ENCODE measurements around the gene ZNF827. TPM values are rescaled to one million over a fixed set of nuclear protein-coding genes. Genes with fewer than 3 reads are reported as not detected.

Gene ZNF827
- total RNA-seq, 1 experiment from 2014 or later: 29.4 TPM

DNA sequence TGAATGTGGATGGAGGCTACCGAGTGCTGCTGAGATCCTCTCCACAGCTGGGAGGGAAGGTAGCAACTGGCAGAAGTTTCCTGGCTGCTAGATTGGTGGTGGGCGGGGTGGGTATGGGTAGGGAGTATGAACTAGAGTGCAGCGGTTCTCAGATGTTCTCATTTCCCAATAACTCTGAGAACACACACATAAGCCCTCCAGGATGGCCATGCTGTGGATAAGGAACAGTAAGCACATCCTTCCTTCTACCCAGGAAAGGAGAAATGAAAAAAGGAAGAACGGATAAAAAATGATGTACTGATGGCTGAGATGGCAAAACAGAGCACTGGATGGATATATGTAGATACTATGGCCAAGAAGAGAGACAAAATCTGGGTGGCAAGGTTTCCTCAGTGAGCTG, 116.0 kb downstream of the ZNF827 start:
- Histone ChIP-seq H3K9ac (ENCODE audit: extremely low read depth, insufficient read length, low read length) (no peak overlapping the region), H4K5ac (ENCODE audit: insufficient read length, low read depth, low read length) (no peak overlapping the region), H3K27ac (ENCODE audit: insufficient read length, low read depth, low read length) (no peak overlapping the region), H3K4me1 (ENCODE audit: insufficient read depth, low read length) (peaks cover 8% of the 10 kb centered on the region; the same call in 1 of the 2 replicates), H3K79me2 (ENCODE audit: insufficient read depth, low read length) (no peaks in the 10 kb centered on the region), H2AFZ (ENCODE audit: low read length) (no peak overlapping the region), H2BK15ac (ENCODE audit: low read depth, low read length) (no peak overlapping the region), H2BK20ac (ENCODE audit: low read depth, low read length, poor library complexity, severe bottlenecking) (no peak overlapping the region), H3K9me3 (ENCODE audit: control insufficient read depth, low read depth, low read length) (no peaks in the 10 kb centered on the region), H3T11ph (ENCODE audit: low read length) (no peak overlapping the region), H3K14ac (ENCODE audit: insufficient read depth, low read length) (no peak overlapping the region), H4K20me1 (ENCODE audit: control insufficient read depth, insufficient read depth, insufficient read length) (no peaks in the 10 kb centered on the region), H3K4me2 (ENCODE audit: insufficient read depth, insufficient read length, low read length) (no peak overlapping the region), H3K23me2 (ENCODE audit: insufficient read length, low read depth, low read length, poor library complexity, severe bottlenecking) (no peaks in the 10 kb centered on the region), H3K79me1 (ENCODE audit: insufficient read depth, low read depth, low read length, poor library complexity, severe bottlenecking) (no peaks in the 10 kb centered on the region), H3K4ac (ENCODE audit: low read depth, low read length) (no peak overlapping the region), H2BK12ac (ENCODE audit: insufficient read length, low read depth, low read length) (no peak overlapping the region), H2BK120ac (ENCODE audit: low read depth, low read length, poor library complexity, severe bottlenecking) (no peak overlapping the region), H2AK5ac (ENCODE audit: insufficient read length, low read length) (no peak overlapping the region), H4K8ac (replicated peaks; ENCODE audit: insufficient read length, low read depth, low read length) (no peak overlapping the region), H3K18ac (ENCODE audit: insufficient read length, low read depth, low read length) (no peak overlapping the region), H4K91ac (ENCODE audit: insufficient read length, low read depth, low read length) (no peak overlapping the region), H2BK5ac (ENCODE audit: insufficient read length, low read length) (no peak overlapping the region), H3K27me3 (ENCODE audit: insufficient read depth, low read length) (no peaks in the 10 kb centered on the region), H3K56ac (ENCODE audit: insufficient read length, low read depth, low read length) (no peak overlapping the region), H3K23ac (ENCODE audit: insufficient read length, low read depth, low read length) (no peak overlapping the region)
- WGBS (ENCODE audit: extremely low coverage, insufficient read length, low lambda C conversion rate): no CpG with 5 or more reads among the region's 4 CpGs
- Mint-ChIP-seq H3K36me3 (ENCODE audit: insufficient read depth in 1 of 3, low read depth in 3 of 3) (peaks cover 24 to 61% (median 42%) of the 10 kb centered on the region in 3 experiments; a peak in 6 of 7 replicates), H3K27ac (no peak overlapping the region; a peak in 1 of 7 replicates), H3K4me3 (no peak overlapping the region; a peak in 1 of 5 replicates), H3K27me3 (ENCODE audit: low read depth) (no peaks in the 10 kb centered on the region), H3K9me3 (no peaks in the 10 kb centered on the region), H3K4me1 (peaks cover 42 to 44% of the 10 kb centered on the region in 2 experiments)
- DNase-seq: no peak
- TF ChIP-seq, protein P1, sequence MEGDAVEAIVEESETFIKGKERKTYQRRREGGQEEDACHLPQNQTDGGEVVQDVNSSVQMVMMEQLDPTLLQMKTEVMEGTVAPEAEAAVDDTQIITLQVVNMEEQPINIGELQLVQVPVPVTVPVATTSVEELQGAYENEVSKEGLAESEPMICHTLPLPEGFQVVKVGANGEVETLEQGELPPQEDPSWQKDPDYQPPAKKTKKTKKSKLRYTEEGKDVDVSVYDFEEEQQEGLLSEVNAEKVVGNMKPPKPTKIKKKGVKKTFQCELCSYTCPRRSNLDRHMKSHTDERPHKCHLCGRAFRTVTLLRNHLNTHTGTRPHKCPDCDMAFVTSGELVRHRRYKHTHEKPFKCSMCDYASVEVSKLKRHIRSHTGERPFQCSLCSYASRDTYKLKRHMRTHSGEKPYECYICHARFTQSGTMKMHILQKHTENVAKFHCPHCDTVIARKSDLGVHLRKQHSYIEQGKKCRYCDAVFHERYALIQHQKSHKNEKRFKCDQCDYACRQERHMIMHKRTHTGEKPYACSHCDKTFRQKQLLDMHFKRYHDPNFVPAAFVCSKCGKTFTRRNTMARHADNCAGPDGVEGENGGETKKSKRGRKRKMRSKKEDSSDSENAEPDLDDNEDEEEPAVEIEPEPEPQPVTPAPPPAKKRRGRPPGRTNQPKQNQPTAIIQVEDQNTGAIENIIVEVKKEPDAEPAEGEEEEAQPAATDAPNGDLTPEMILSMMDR (conservative IDR thresholded peaks at IDR 0.05): no peak

Measured in H9 (cell line).